GM19328 (cell line): Measurements from ENCODE around the gene FCHSD2.
"Not testable (repeated sequence)": the region's sequence is repeated elsewhere in the genome, so short reads cannot be mapped to it uniquely, and the experiment has no call there.

Experiments
- ATAC-seq: cut with Tn5 transposase; IDR thresholded peaks from one replicate; pipeline ENCODE4 v1.9.1; 2021; ENCODE audit warnings: mild to moderate bottlenecking, moderate library complexity; ENCODE audit not compliant: unreplicated experiment

The FCHSD2 gene

GRCh38 chr11:73017024-73017751 lies 124.9 kb downstream of the FCHSD2 start:
- no peak for ATAC-seq

GRCh38 chr11:73013021-73013420 lies 129.1 kb downstream of the FCHSD2 start:
- no peak for ATAC-seq

GRCh38 chr11:73012121-73012863 lies 129.8 kb downstream of the FCHSD2 start:
- ATAC-seq: no peak

- no peak for ATAC-seq
These were observed 130.8 kb downstream of the FCHSD2 start for GRCh38 chr11:73011126-73011817.

DNA sequence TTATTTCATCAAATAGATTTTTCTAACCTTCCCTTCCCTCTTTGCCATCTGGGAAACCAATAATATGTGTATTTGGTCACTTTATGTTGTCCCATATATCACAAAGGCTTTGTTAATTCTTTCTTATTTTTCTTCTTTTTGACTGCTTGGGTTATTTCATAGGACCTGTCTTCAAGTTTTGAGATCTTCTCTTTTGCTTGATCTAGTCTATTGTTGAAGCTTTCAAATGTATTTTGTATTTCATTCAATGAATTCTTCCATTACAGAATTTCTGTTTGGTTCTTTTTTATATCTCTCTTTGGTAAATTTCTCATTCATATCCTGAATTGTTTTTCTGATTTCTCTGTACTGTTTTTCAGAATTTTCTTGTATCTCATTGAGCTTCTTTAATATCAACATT lies 132.1 kb downstream of the FCHSD2 start:
- no peak for ATAC-seq

- no peak for ATAC-seq
These were observed 138.0 kb downstream of the FCHSD2 start for GRCh38 chr11:73004088-73004487.

DNA sequence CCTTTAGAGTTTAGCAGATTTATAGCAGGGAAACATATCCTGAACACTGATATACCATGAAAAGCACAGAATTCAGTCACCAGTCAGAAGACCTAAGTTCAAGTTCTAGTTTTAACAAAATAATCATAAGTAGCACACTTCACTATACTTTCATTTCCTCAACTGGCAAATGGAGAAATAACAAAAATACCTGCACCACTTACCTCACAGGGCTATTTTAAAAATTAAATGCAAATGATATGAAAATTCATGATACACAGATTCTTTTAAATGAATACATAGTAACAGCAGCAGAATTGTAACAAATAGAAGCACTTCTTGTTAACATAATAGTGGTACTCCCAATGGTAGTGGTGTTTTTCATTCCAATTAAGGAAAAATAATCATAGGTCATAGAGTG lies 139.0 kb downstream of the FCHSD2 start:
- ATAC-seq: no peak

- no peak for ATAC-seq
These were observed 139.9 kb downstream of the FCHSD2 start for GRCh38 chr11:73002214-73002613.

GRCh38 chr11:73001615-73002014 lies 140.5 kb downstream of the FCHSD2 start:
- no peak for ATAC-seq

DNA sequence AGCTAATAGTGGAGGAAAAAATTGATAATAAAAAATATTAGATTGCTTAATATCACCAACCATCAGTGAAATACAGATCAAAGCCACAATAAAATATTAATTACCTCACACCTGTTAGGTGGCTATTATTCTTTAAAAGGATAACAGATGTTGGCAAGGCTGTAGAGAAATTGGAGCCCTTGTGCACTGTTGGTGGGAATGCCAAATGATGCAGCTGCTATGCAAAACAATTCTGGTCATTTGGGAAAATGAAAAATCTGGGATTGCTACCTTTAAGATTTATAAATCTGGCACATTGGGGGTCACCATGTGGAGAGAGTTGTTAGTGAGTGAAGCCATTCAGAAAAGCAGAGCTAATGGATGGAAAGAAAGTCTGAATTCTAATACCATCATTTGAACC lies 143.4 kb downstream of the FCHSD2 start:
- ATAC-seq: no peak

DNA sequence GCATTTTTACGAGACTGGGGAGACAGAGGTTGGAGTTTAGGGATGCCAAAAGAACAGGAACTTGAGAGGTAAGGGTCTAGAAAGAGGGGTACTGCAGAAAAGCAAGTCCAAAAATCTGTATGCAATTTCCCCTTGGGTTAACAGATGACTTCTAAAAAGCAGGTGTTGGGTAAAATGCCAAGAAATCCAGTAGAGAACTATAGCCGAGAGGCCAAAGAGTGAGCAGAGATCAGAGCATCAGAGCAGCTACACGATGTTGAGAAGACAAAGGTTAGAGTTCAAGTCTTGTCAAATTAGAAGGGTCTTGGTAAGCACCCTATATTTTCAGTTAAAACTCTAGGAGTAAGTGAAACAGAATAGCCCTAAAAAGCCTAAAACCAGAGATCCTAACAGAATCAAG lies 145.2 kb downstream of the FCHSD2 start:
- ATAC-seq: no peak

DNA sequence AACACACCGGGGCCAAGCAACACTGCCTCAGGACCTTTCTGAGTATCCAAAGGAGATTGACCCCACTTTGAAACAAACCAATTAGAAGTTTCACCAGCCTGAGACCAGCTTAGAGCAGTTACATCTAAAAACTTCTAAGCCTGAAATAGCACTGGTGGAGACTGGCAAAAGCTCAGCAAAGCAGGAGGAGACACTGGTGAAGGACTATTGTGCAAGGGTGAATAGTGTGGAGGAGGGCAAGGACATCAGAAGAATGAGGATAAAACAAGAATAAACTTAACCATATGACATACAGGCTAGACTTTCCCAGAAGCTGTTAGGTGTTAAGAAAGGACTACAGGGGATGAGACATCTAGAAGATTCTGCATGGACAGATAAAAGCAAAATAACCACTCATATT lies 152.4 kb downstream of the FCHSD2 start:
- ATAC-seq: no peak

GRCh38 chr11:72988821-72989220 lies 153.3 kb downstream of the FCHSD2 start:
- no peak for ATAC-seq

DNA sequence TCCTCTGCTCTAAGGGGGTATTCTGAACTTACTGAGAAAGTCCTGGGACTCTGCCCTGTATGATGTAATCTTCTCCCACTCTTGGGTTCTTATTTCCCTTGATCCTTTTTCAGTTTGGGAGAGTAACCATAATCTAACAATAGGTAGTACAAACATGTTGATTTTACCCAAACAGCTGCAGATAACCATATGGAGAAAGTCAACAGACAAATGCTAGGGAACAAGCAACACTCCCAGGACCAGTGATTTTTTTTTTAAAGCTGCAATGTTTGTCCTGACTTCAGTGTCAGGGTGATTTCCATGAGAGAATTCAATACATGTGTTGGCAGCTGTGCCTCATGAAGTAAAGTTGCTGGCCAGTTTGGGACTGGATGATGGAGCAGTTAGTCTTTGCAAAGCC lies 156.5 kb downstream of the FCHSD2 start:
- ATAC-seq: no peak

DNA sequence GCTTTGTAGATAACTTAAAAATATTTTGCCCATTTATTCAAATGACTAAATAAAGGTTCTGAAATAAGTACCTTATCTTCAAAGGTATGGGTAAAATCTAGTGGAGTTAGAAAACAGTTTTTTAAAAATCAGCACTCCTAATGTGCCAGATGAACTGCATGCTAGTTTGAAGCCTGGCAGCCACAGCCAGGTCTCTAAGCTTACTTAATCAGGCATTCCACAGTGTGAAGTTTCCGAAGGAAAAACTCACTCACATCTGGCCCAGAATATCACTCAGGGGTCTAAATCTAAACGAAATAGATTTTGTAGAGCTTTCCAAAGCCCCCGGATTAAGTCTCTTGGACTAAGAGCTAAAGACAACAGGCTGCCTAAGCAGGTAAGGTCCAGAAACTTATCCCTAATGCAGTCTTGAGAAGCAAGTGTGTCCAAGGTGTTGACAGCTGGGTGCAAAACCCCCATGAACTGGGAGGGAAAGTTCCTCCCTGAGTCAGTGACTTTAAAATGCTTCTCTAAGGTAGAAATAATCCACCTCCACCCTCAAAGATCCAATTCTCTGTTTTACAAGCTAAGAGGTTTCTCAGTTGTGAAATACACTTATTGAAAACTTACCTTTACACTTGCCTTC lies 157.6 kb downstream of the FCHSD2 start:
- ATAC-seq: no peak

DNA sequence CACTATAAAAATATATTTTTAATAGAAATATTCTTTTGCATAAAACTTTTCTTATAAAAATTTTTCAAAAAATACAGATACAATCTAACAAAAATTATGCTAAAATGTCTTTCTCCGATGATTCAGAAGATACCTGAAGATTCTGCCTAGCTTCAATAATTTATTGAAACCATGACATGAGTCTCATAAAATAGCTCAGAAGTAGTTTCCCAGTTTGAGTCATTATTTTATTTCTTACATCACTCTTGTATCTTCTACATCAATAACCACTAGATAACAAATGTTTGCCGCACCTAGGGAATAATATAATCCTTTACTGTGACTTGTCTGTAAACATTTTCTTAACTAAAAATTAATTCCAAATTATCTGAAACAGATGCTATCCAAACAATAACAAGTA lies 158.6 kb downstream of the FCHSD2 start:
- ATAC-seq: no peak

- ATAC-seq: no peak
These were observed 160.0 kb downstream of the FCHSD2 start for GRCh38 chr11:72981971-72982685.

DNA sequence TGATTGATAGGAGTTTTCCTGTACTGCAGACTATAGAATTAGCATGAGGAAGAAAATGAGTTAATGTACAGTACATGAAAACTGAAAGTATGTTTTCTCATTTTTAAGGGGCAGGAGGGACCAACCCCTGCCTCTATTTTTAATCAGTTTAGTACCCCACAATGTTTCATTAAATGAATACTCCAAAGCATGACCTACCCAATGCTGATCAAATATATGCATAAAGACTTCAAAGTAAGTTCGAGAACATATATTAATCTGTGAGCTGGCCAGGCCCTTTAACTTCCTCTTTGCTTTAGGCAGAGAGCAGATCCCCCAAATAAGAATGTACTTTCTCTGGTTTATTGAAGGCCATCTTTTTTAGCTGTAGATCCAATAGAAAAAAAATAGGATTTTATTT lies 161.0 kb downstream of the FCHSD2 start:
- no peak for ATAC-seq

- ATAC-seq: not testable (repeated sequence)
These were observed 164.3 kb downstream of the FCHSD2 start for GRCh38 chr11:72977782-72978181.

DNA sequence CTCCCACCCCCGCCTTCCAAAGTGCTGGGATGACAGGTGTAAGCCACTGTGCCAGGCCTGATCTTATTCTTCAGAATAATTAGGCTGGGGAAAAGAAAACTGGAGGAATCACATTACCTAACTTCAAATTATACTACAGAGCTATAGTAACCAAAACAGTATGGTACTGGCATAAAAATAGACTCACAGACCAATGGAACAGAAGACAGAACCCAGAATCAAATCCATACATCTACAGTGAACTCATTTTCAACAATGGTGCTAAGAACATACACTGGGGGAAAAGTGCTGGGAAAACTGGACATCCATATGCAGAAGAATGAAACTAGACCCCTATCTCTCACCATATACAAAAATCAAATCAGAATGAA lies 165.6 kb downstream of the FCHSD2 start:
- not testable (repeated sequence) for ATAC-seq
